ENCODE measurements around the gene HPCAL1.

DNA sequence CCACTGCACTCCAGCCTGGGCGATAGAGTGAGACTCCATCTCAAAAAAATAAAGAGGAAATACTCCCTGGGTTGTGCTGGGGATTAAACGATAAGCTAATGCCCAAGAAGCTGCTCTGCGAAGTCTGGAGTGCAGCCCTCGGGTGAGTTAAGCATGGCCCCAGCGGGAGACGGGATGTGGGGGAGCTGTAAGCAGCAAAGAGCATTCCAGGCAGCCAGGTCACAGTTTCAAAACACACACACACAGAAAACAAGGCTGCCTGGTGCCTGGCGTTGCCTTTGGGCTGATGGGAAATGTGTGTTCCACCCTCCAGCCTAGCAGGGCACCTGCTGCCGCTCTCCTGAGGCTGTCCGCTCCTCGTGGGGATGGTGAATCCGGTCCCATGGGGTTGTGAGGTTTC is 121.3 kb downstream of the HPCAL1 start:
- TF ChIP-seq, protein P1, sequence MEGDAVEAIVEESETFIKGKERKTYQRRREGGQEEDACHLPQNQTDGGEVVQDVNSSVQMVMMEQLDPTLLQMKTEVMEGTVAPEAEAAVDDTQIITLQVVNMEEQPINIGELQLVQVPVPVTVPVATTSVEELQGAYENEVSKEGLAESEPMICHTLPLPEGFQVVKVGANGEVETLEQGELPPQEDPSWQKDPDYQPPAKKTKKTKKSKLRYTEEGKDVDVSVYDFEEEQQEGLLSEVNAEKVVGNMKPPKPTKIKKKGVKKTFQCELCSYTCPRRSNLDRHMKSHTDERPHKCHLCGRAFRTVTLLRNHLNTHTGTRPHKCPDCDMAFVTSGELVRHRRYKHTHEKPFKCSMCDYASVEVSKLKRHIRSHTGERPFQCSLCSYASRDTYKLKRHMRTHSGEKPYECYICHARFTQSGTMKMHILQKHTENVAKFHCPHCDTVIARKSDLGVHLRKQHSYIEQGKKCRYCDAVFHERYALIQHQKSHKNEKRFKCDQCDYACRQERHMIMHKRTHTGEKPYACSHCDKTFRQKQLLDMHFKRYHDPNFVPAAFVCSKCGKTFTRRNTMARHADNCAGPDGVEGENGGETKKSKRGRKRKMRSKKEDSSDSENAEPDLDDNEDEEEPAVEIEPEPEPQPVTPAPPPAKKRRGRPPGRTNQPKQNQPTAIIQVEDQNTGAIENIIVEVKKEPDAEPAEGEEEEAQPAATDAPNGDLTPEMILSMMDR (IDR thresholded peaks at IDR 0.05) = no peak
- TF ChIP-seq POLR2A (IDR thresholded peaks at IDR 0.05) = no peak

Data from lower leg skin (tissue), 3 donors.